ENCODE results near the gene MIER2. TPM values are rescaled to one million over a fixed set of nuclear protein-coding genes. Genes with fewer than 3 reads are reported as not detected.
A peak's percentile ranks its signal among the peaks of the same experiment; 100 is the strongest.

MIER2 gene
- total RNA-seq, 1 donor from 2014 or later, result 47.3 TPM

- no peak overlapping the region for H3K4me3 Mint-ChIP-seq (ENCODE audit: unreplicated experiment)
- H3K36me3 Mint-ChIP-seq (ENCODE audit: unreplicated experiment), result peaks cover 14% of the 10 kb centered on the region
- peaks cover 20% of the 10 kb centered on the region for H3K9me3 Mint-ChIP-seq (ENCODE audit: unreplicated experiment)
- TF ChIP-seq, protein P1, sequence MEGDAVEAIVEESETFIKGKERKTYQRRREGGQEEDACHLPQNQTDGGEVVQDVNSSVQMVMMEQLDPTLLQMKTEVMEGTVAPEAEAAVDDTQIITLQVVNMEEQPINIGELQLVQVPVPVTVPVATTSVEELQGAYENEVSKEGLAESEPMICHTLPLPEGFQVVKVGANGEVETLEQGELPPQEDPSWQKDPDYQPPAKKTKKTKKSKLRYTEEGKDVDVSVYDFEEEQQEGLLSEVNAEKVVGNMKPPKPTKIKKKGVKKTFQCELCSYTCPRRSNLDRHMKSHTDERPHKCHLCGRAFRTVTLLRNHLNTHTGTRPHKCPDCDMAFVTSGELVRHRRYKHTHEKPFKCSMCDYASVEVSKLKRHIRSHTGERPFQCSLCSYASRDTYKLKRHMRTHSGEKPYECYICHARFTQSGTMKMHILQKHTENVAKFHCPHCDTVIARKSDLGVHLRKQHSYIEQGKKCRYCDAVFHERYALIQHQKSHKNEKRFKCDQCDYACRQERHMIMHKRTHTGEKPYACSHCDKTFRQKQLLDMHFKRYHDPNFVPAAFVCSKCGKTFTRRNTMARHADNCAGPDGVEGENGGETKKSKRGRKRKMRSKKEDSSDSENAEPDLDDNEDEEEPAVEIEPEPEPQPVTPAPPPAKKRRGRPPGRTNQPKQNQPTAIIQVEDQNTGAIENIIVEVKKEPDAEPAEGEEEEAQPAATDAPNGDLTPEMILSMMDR (IDR thresholded peaks at IDR 0.05; ENCODE audit: partially characterized antibody, unreplicated experiment), result no peak
- H3K27me3 Mint-ChIP-seq (ENCODE audit: unreplicated experiment), result peaks cover 13% of the 10 kb centered on the region
- no peak for DNase-seq
- H3K4me1 Mint-ChIP-seq (ENCODE audit: low read depth, unreplicated experiment), result peaks cover 4% of the 10 kb centered on the region
- H3K27ac Mint-ChIP-seq (ENCODE audit: unreplicated experiment), result peak overlapping the region; percentile 85
Observed at GRCh38 chr19:379796-380195, 35.2 kb upstream of the MIER2 start.

- Mint-ChIP-seq H3K4me1 (ENCODE audit: low read depth, unreplicated experiment) (no peaks in the 10 kb centered on the region), H3K9me3 (ENCODE audit: unreplicated experiment) (peaks cover 18% of the 10 kb centered on the region), H3K4me3 (ENCODE audit: unreplicated experiment) (no peak overlapping the region), H3K27me3 (ENCODE audit: unreplicated experiment) (peaks cover 10% of the 10 kb centered on the region), H3K27ac (ENCODE audit: unreplicated experiment) (no peak overlapping the region), H3K36me3 (ENCODE audit: unreplicated experiment) (peaks cover 14% of the 10 kb centered on the region)
- DNase-seq, result no peak
- TF ChIP-seq, protein P1 (IDR thresholded peaks at IDR 0.05; ENCODE audit: partially characterized antibody, unreplicated experiment), result no peak
Observed at GRCh38 chr19:378706-379105, 34.1 kb upstream of the MIER2 start.

GRCh38 chr19:377801-378581, 33.4 kb upstream of the MIER2 start:
- Mint-ChIP-seq H3K27ac (ENCODE audit: unreplicated experiment) (peak overlapping the region; percentile 31), H3K4me3 (ENCODE audit: unreplicated experiment) (no peak overlapping the region), H3K4me1 (ENCODE audit: low read depth, unreplicated experiment) (no peaks in the 10 kb centered on the region), H3K9me3 (ENCODE audit: unreplicated experiment) (peaks cover 13% of the 10 kb centered on the region), H3K36me3 (ENCODE audit: unreplicated experiment) (peaks cover 8% of the 10 kb centered on the region), H3K27me3 (ENCODE audit: unreplicated experiment) (peaks cover 6% of the 10 kb centered on the region)
- no peak for DNase-seq
- TF ChIP-seq, protein P1 (IDR thresholded peaks at IDR 0.05; ENCODE audit: partially characterized antibody, unreplicated experiment), result no peak

DNA sequence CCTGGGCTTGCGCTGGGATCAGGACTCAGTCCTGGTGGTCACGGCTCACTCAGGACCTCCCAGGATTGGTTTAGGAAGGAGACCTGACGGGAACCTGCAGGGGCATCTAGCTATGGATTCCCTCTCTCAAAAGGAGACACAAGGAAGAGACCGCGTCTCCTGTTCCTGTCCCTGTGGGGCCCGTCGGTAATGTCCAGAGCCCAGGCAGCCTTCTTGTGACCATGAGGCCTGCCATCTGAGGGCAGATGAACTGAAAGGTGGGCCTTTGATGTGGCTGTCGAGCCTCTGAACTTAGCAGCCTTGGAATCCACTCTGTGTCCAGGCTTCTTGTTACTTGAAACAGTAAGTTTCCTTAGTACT, 31.5 kb upstream of the MIER2 start:
- no peak for DNase-seq
- Mint-ChIP-seq H3K4me3 (ENCODE audit: unreplicated experiment) (no peak overlapping the region), H3K4me1 (ENCODE audit: low read depth, unreplicated experiment) (peaks cover 16% of the 10 kb centered on the region), H3K9me3 (ENCODE audit: unreplicated experiment) (peaks cover 16% of the 10 kb centered on the region), H3K36me3 (ENCODE audit: unreplicated experiment) (peaks cover 4% of the 10 kb centered on the region), H3K27me3 (ENCODE audit: unreplicated experiment) (peaks cover 13% of the 10 kb centered on the region), H3K27ac (ENCODE audit: unreplicated experiment) (no peak overlapping the region)
- TF ChIP-seq, protein P1 (IDR thresholded peaks at IDR 0.05; ENCODE audit: partially characterized antibody, unreplicated experiment), result no peak

DNA sequence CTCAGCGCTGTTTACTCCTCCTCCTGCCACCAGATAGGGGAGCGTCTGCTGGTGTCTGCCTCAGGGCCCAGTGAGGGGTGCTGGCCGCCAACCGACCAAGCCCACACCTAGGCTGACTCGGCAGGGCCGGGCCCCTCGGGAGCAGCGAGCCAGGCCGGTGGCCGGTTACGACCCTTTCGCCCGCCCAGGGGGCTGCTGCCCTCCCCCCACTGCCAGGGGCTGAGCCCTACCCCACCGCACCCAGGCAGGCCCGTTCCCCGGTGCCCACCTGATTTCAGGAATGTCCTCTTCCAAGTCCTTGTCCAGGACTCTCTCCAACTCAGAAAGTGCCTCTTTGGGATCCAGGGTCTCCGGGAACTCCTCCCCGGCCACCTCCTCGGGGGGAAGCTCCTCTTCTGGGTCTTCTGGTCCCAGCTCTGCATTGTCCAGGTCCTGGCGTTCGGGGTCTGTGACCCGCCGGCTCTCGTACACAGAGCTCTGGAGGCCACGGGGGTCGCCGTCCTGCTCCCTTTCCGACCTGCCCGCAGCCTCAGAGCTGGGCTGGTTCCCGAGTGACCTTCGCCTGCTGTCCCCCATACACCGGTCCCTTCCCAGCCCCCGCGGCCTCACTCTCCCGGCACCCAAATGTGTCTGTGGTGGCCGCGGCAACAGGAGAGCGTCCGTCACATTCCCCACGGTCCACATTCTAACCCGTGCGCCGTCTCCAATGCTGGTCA, 31.0 kb upstream of the MIER2 start:
- peaks cover 16% of the 10 kb centered on the region for H3K4me1 Mint-ChIP-seq (ENCODE audit: low read depth, unreplicated experiment)

More for the DNA sequence above, 31.0 kb upstream of the MIER2 start:
- H3K36me3 Mint-ChIP-seq (ENCODE audit: unreplicated experiment), result peaks cover 4% of the 10 kb centered on the region
- H3K9me3 Mint-ChIP-seq (ENCODE audit: unreplicated experiment), result peaks cover 14% of the 10 kb centered on the region
- H3K27ac Mint-ChIP-seq (ENCODE audit: unreplicated experiment), result no peak overlapping the region
- TF ChIP-seq, protein P1 (IDR thresholded peaks at IDR 0.05; ENCODE audit: partially characterized antibody, unreplicated experiment), result no peak
- DNase-seq, result no peak
- H3K4me3 Mint-ChIP-seq (ENCODE audit: unreplicated experiment), result no peak overlapping the region
- peaks cover 12% of the 10 kb centered on the region for H3K27me3 Mint-ChIP-seq (ENCODE audit: unreplicated experiment)

Data from glutamatergic neuron (in vitro differentiated cells).